GM12878 (cell line): ENCODE measurements around the gene KLKB1. TPM values are rescaled to one million over a fixed set of nuclear protein-coding genes. Genes with fewer than 3 reads are reported as not detected.
A peak's percentile ranks its signal among the peaks of the same experiment; 100 is the strongest.

Experiments
- ATAC-seq: fragments of 200-7000 bp; cut with Tn5 transposase; 3 replicates; pipeline ENCODE4 v1.9.1; 2020; ENCODE audit warnings: mild to moderate bottlenecking, moderate library complexity
- BruUV-seq: library from RNA; stranded (reverse); fragments of 400-500 nt; replicated peaks from 2 replicates; lab custom pipeline; 2021; lab: Mats Ljungman, UMichigan
- CTCF ChIA-PET: fragments of 300-600 bp; sonication (Branson Sonifier 250); formaldehyde crosslinking; extraction: SDS; loops from one replicate; lab custom pipeline; 2021; ENCODE audit warnings: inconsistent platforms; lab: Yijun Ruan, JAX
- POLR2A ChIA-PET: fragments of 350-600 bp; formaldehyde crosslinking; extraction: SDS; loops from one replicate; lab custom pipeline; 2021; ENCODE audit warnings: inconsistent platforms; lab: Charles Lee
- RAD21 ChIA-PET: fragments of 300-600 bp; sonication (Branson Sonifier 250); formaldehyde crosslinking; loops from one replicate; lab custom pipeline; 2023; ENCODE audit warnings: antibody characterized with exemption; ENCODE audit not compliant: unreplicated experiment; lab: Charles Lee
- SMC1A ChIA-PET: fragments of 300-600 bp; sonication (Branson Sonifier 250); formaldehyde crosslinking; loops from one replicate; lab custom pipeline; 2023; ENCODE audit not compliant: unreplicated experiment, uncharacterized antibody; lab: Charles Lee
- DNase-seq: peaks from one replicate; pipeline ENCODE4 v3.0.0-alpha.2; 2011; ENCODE audit warnings: low read depth, low spot score
- FAIRE-seq: peaks from 3 replicates; lab custom pipeline; 2011; peaks lifted over from hg19 to GRCh38; lab: Jason Lieb, UNC
- H2AFZ ChIP-seq: 2 replicates; pipeline ENCODE4 v1.6.0; 2011; ENCODE audit warnings: low read depth, low read length, control low read depth; ENCODE audit not compliant: control insufficient read depth
- H3K27ac ChIP-seq: 2 replicates; pipeline ENCODE4 v1.5.1; 2011; ENCODE audit warnings: control low read depth; ENCODE audit not compliant: control insufficient read depth, insufficient read depth
- H3K27me3 ChIP-seq, 2 experiments: replicated peaks in 1 of 2; 2 replicates each; pipeline versions ENCODE4 v1.6.0 to v1.6.1; 2011; ENCODE audit warnings: low read length in 1 of 2; ENCODE audit not compliant: control insufficient read depth in 2 of 2, insufficient read depth in 2 of 2
- H3K36me3 ChIP-seq, 2 experiments: 2 replicates each; pipeline ENCODE4 v1.5.1; 2011; ENCODE audit warnings: low read length in 1 of 2; ENCODE audit not compliant: control insufficient read depth in 2 of 2, insufficient read depth in 2 of 2
- H3K4me1 ChIP-seq: 2 replicates; pipeline ENCODE4 v1.6.1; 2011; ENCODE audit warnings: mild to moderate bottlenecking, low read length, moderate library complexity, mixed read lengths; ENCODE audit not compliant: control insufficient read depth, insufficient read depth
- H3K4me2 ChIP-seq: 2 replicates; pipeline ENCODE4 v1.6.0; 2011; ENCODE audit warnings: control low read depth; ENCODE audit not compliant: control insufficient read depth, insufficient read depth
- H3K4me3 ChIP-seq: fragments of 200-600 bp; sonication (generic); 2 replicates; pipeline ENCODE4 v1.5.1; 2016
- H3K79me2 ChIP-seq: 2 replicates; pipeline ENCODE4 v1.6.0; 2011; ENCODE audit warnings: low read length; ENCODE audit not compliant: control insufficient read depth, insufficient read depth
- H3K9ac ChIP-seq: 2 replicates; pipeline ENCODE4 v1.8.0; 2011; ENCODE audit warnings: low read length, control low read depth, mixed read lengths; ENCODE audit not compliant: control insufficient read depth, insufficient read depth
- H3K9me3 ChIP-seq: replicated peaks from 3 replicates; pipeline ENCODE4 v1.5.1; 2011; ENCODE audit warnings: mild to moderate bottlenecking, low read length; ENCODE audit not compliant: control insufficient read depth, insufficient read depth
- H4K20me1 ChIP-seq: 2 replicates; pipeline ENCODE4 v1.6.0; 2011; ENCODE audit not compliant: control insufficient read depth, insufficient read depth
- BMI1 ChIP-seq: fragments of 450-650 bp; IDR thresholded peaks from 2 replicates; pipeline ENCODE4 v1.6.1; 2016; ENCODE audit warnings: mild to moderate bottlenecking, moderate library complexity, borderline replicate concordance
- CHD1 ChIP-seq: IDR thresholded peaks from 2 replicates; pipeline ENCODE4 v1.6.1; 2012; ENCODE audit warnings: low read depth, low read length, improper control_type of control experiment
- CREM ChIP-seq: IDR thresholded peaks from 2 replicates; pipeline ENCODE4 v1.6.1; 2014; ENCODE audit warnings: antibody characterized with exemption, low read depth
- IRF3 ChIP-seq: fragments of 450-650 bp; IDR thresholded peaks from 2 replicates; pipeline ENCODE4 v1.6.1; 2014; ENCODE audit warnings: mild to moderate bottlenecking
- IRF4 ChIP-seq: IDR thresholded peaks from 2 replicates; pipeline ENCODE4 v1.6.1; 2011; ENCODE audit warnings: low read depth, low read length
- MAX ChIP-seq: IDR thresholded peaks from 2 replicates; pipeline ENCODE4 v1.6.1; 2012; ENCODE audit warnings: low read depth, low read length, improper control_type of control experiment
- NFYB ChIP-seq: IDR thresholded peaks from 2 replicates; pipeline ENCODE4 v1.6.1; 2011; ENCODE audit warnings: low read depth, mild to moderate bottlenecking, low read length, improper control_type of control experiment, moderate library complexity; ENCODE audit not compliant: insufficient read depth
- POU2F2 ChIP-seq: IDR thresholded peaks from 3 replicates; pipeline ENCODE4 v1.6.1; 2011; ENCODE audit warnings: low read depth, mild to moderate bottlenecking, low read length, borderline replicate concordance
- RAD21 ChIP-seq: IDR thresholded peaks from 2 replicates; pipeline ENCODE4 v1.6.1; 2011; ENCODE audit warnings: mild to moderate bottlenecking, low read depth, low read length, moderate library complexity; ENCODE audit not compliant: insufficient read depth
- TCF7 ChIP-seq: IDR thresholded peaks from 2 replicates; pipeline ENCODE4 v1.6.1; 2014; ENCODE audit warnings: antibody characterized with exemption, borderline replicate concordance
- YBX1 ChIP-seq: fragments of 450-650 bp; IDR thresholded peaks from 2 replicates; pipeline ENCODE4 v1.6.1; 2016; ENCODE audit warnings: antibody characterized with exemption
- ZSCAN29 ChIP-seq: fragments of 450-650 bp; IDR thresholded peaks from 2 replicates; pipeline ENCODE4 v1.6.1; 2017; ENCODE audit warnings: mild to moderate bottlenecking, moderate library complexity
- WGBS: methylation state at CpG from one replicate; pipeline ENCODE4 v1.1.6; 2016; ENCODE audit warnings: low lambda C conversion rate; ENCODE audit not compliant: insufficient replicate concordance, insufficient coverage; ENCODE audit errors: missing lambda C conversion rate; 5-methylcytosine and 5-hydroxymethylcytosine counted together
- in situ Hi-C: fragments of 300-500 bp; cut with MboI; formaldehyde crosslinking; loops from 9 replicates; pipeline ENCODE4 v1.14.3; 2018; ENCODE audit warnings: mixed read lengths
- intact Hi-C: fragments of 100-400 bp; cut with micrococcal nuclease; formaldehyde crosslinking; loops from one replicate; pipeline ENCODE4 v1.14.2; 2022; ENCODE audit not compliant: unreplicated experiment
- polyA plus RNA-seq, 11 experiments: library from polyadenylated mRNA; depleted of rRNA in 4 of 11; unstranded in 6 of 11; stranded (reverse) in 5 of 11; fragments of >200 nt; fragmentation: Nextera tagmentation in 4 of 11; fragmentation: Illumina TruSeq in 1 of 11; extraction: Ambion mirVana in 4 of 11; extraction: Trizol in 1 of 11; gene quantifications; 1 replicate in 1 of 11; 2 replicates in 10 of 11; pipeline versions ENCODE4 v1.2.1 to v1.2.3, GENCODE V29; 2011 to 2016; ENCODE audit warnings: inconsistent platforms in 2 of 11, missing spikeins in 2 of 11, low read depth in 1 of 11
- total RNA-seq, 4 experiments: library from RNA; depleted of rRNA in 3 of 4; stranded (reverse); fragments of >200 nt in 3 of 4; fragmentation: Illumina TruSeq in 1 of 4; extraction: Trizol in 1 of 4; gene quantifications; 2 replicates each; pipeline versions ENCODE4 v1.2.1 to v1.2.3, GENCODE V29; 2013 to 2021

The KLKB1 gene
- total and polyA plus RNA-seq, 10 of the 15 experiments (the other 5 are each of a cell fraction or from before 2014, with no cell fraction given) = 0.04 TPM; not detected in 9

GRCh38 chr4:186201535-186202230 is 25.6 kb upstream of the KLKB1 start (continued):
- TF ChIP-seq YBX1 = no peak
- no peak for TF ChIP-seq BMI1
- peak; percentile 28; the same call in 1 of the 2 replicates for TF ChIP-seq MAX
- TF ChIP-seq CHD1 = no peak
- TF ChIP-seq IRF4 = 0 out of 2 replicates have a peak, but pooled peaks have one; percentile 17
- TF ChIP-seq RAD21 = peak; percentile 50
- TF ChIP-seq ZSCAN29 = no peak
- no peak for TF ChIP-seq NFYB
- TF ChIP-seq CREM = no peak

- ChIA-PET RAD21 (no interaction called here), POLR2A (no interaction called here), SMC1A (no interaction called here), CTCF (interaction anchor here (1.5 to 1.8 kb wide), 3 partner anchors 10 to 135 kb away, joined by 4 to 7 read pairs (median 5); no protein-coding TSS in a partner anchor)
- Histone ChIP-seq H3K27me3 (no peaks in the 10 kb centered on the region), H4K20me1 (no peaks in the 10 kb centered on the region), H3K79me2 (no peaks in the 10 kb centered on the region), H2AFZ (no peak overlapping the region), H3K4me3 (no peak overlapping the region), H3K9ac (no peak overlapping the region), H3K4me1 (no peaks in the 10 kb centered on the region), H3K36me3 (no peaks in the 10 kb centered on the region), H3K4me2 (no peak overlapping the region), H3K27ac (no peak overlapping the region), H3K9me3 (no peaks in the 10 kb centered on the region)
- BruUV-seq = no TSS peak
- FAIRE-seq = no peak
- no peak for DNase-seq
- intact Hi-C loops = no loop called here
- 77% methylated on average over 8 of the region's 8 CpGs for WGBS
- ATAC-seq = no peak
- in situ Hi-C loops = no loop called here
- TF ChIP-seq POU2F2 (no peak), RAD21 (no peak), TCF7 (no peak), IRF3 (no peak)
Measured at GRCh38 chr4:186202490-186203140, 24.7 kb upstream of the KLKB1 start.
